Keratinocyte (primary cell): ENCODE measurements around the gene ERG28.

Experiments used
- CTCF ChIP-seq, 3 experiments: IDR thresholded peaks in 1 of 3; conservative IDR thresholded peaks in 1 of 3; optimal IDR thresholded peaks in 1 of 3; 2 replicates in 2 of 3; 3 replicates in 1 of 3; pipeline versions ENCODE3 to v1.5.1; 2011; ENCODE audit warnings: low read length in 3 of 3, mild to moderate bottlenecking in 3 of 3, moderate library complexity in 2 of 3, control low read depth in 1 of 3, inconsistent platforms in 1 of 3; ENCODE audit not compliant: insufficient read depth in 2 of 3; ENCODE audit errors: extremely low read depth in 1 of 3
- EZH2 ChIP-seq: IDR thresholded peaks from one replicate; pipeline ENCODE4 v1.6.1; 2012; ENCODE audit warnings: inconsistent platforms, mild to moderate bottlenecking, low read length, moderate library complexity

GRCh38 chr14:75697918-75698317, 37.2 kb upstream of the ERG28 start:
- no peak for TF ChIP-seq CTCF (optimal IDR thresholded peaks at IDR 0.05 in 1 of 3, IDR thresholded peaks at IDR 0.05 in 1 of 3, conservative IDR thresholded peaks at IDR 0.05 in 1 of 3; ENCODE audit: extremely low read depth in 1 of 3, insufficient read depth in 2 of 3, low read length in 3 of 3)
- TF ChIP-seq EZH2: no peak
